Choroid plexus epithelial cell (primary cell): ENCODE data around the gene DEGS2.

Experiments used
- DNase-seq: peaks from one replicate; pipeline ENCODE4 v3.0.0-alpha.2; 2010; ENCODE audit warnings: low read depth
- H3K4me3 ChIP-seq: 2 replicates; pipeline ENCODE4 v1.5.1; 2011; ENCODE audit warnings: low read depth, mild to moderate bottlenecking, control low read depth, low read length, moderate library complexity
- TF ChIP-seq, protein P1 (sequence below): conservative IDR thresholded peaks from 2 replicates; pipeline ENCODE4 v1.5.1; 2011; ENCODE audit warnings: low read depth, mild to moderate bottlenecking, control low read depth, inconsistent platforms, low read length, moderate library complexity

The DEGS2 gene

DNA sequence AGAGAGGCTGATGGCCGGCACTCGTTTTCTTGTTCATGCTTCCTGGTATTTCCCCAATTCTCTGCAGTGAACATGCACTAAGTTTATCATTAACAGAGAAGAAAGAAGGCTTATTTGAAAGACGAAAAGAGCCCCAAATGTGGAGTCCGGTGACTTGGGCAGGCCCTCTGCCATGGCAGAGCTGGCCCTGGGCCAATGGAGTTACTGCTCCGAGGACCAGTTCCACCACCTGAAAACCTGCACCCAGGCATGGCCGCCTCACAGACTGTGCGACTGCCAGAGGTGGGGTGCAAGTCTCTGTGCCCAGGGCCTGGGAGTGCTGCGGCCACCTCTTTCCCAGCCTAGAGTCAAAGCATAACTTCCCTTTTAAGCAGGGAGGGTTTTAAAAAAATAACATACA, 24.9 kb downstream of the DEGS2 start:
- TF ChIP-seq, protein P1, sequence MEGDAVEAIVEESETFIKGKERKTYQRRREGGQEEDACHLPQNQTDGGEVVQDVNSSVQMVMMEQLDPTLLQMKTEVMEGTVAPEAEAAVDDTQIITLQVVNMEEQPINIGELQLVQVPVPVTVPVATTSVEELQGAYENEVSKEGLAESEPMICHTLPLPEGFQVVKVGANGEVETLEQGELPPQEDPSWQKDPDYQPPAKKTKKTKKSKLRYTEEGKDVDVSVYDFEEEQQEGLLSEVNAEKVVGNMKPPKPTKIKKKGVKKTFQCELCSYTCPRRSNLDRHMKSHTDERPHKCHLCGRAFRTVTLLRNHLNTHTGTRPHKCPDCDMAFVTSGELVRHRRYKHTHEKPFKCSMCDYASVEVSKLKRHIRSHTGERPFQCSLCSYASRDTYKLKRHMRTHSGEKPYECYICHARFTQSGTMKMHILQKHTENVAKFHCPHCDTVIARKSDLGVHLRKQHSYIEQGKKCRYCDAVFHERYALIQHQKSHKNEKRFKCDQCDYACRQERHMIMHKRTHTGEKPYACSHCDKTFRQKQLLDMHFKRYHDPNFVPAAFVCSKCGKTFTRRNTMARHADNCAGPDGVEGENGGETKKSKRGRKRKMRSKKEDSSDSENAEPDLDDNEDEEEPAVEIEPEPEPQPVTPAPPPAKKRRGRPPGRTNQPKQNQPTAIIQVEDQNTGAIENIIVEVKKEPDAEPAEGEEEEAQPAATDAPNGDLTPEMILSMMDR, result no peak
- no peak for DNase-seq
- no peak overlapping the region for H3K4me3 ChIP-seq

DNA sequence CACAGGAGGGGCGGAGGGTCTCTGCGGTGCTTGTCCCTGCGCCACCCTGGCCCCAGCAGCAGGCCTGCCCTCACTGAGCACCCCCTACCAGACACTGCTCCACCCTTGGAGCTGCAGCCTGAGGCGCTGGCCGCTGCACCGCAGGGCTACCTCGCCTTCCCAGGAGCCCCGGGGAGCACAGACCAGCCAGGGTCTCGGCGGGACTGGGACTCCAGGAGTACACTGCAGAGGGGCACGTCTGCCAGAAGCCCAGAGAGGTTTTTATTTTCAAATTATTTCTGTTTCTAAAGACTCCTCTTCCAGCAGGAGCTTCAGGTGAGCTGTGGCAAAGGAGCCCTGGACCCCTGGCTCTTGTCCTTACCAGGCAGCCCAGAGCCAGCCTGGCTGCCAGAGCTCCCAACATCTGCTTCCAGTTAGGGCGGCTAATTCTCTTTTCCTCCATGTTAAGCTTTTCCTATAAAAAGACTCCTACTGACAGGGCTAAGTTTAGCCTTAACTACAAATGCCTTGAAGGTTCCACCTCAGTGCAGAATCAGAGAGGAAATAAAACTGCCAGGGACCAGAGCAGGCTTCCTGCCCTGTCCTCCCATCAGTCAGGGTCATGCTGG, 26.4 kb downstream of the DEGS2 start:
- TF ChIP-seq, protein P1, result no peak
- no peak overlapping the region for H3K4me3 ChIP-seq
- DNase-seq, result no peak

GRCh38 chr14:100132161-100132902, 27.1 kb downstream of the DEGS2 start:
- H3K4me3 ChIP-seq, result no peak overlapping the region
- DNase-seq, result peak; percentile 50
- TF ChIP-seq, protein P1, result no peak

- TF ChIP-seq, protein P1, result no peak
- H3K4me3 ChIP-seq, result no peak overlapping the region
- DNase-seq, result no peak
These were observed 28.3 kb downstream of the DEGS2 start for GRCh38 chr14:100131181-100131580.

- DNase-seq, result no peak
- no peak overlapping the region for H3K4me3 ChIP-seq
- TF ChIP-seq, protein P1, result no peak
These were observed 28.9 kb downstream of the DEGS2 start for GRCh38 chr14:100130521-100130920.

GRCh38 chr14:100129161-100129589, 30.3 kb downstream of the DEGS2 start:
- peak; percentile 27 for DNase-seq
- TF ChIP-seq, protein P1, result no peak
- no peak overlapping the region for H3K4me3 ChIP-seq

- no peak overlapping the region for H3K4me3 ChIP-seq
- no peak for DNase-seq
- TF ChIP-seq, protein P1, result no peak
These were observed 30.8 kb downstream of the DEGS2 start for GRCh38 chr14:100128688-100129087.
